ENCODE results near the gene ARHGAP45.
A peak's percentile ranks its signal among the peaks of the same experiment; 100 is the strongest.

ARHGAP45 gene

DNA sequence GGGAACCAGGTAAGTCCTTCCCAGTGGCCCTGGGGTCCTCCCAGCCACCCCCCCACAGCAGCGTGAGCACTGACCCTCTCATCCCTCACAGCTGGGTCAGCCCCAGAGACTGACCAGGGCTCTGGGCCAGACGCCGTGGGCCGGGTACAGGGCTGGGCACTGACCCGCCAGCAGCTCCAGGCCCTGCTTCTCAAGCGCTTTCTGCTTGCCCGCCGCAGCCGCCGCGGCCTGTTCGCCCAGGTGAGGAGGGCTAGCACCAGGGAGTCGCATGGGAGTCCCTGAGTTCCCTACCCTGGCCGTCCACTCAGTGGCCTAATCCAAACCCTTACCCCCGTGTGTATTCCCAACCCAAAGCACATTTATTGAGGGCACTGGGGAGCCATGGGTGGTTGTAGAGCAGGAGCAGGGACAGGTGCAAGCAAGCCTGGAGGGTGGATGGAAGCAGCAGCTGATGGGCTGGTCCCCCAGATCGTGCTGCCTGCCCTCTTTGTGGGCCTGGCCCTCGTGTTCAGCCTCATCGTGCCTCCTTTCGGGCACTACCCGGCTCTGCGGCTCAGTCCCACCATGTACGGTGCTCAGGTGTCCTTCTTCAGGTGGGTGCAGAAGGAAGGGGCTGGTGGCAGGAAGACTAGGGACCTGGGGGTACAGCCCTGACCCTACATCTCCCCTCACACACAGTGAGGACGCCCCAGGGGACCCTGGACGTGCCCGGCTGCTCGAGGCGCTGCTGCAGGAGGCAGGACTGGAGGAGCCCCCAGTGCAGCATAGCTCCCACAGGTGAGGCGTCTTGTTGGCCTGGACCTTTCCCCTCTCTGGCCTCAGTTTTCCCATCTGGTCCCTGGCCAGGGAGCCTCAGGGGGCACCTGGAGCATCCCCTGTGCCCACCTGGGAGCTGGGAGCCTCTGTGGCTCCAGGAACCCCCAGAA, 12.6 kb upstream of the ARHGAP45 start:
- no peak for DNase-seq

- no peak for DNase-seq
Observed at GRCh38 chr19:1055028-1055425, 11.9 kb upstream of the ARHGAP45 start.

DNA sequence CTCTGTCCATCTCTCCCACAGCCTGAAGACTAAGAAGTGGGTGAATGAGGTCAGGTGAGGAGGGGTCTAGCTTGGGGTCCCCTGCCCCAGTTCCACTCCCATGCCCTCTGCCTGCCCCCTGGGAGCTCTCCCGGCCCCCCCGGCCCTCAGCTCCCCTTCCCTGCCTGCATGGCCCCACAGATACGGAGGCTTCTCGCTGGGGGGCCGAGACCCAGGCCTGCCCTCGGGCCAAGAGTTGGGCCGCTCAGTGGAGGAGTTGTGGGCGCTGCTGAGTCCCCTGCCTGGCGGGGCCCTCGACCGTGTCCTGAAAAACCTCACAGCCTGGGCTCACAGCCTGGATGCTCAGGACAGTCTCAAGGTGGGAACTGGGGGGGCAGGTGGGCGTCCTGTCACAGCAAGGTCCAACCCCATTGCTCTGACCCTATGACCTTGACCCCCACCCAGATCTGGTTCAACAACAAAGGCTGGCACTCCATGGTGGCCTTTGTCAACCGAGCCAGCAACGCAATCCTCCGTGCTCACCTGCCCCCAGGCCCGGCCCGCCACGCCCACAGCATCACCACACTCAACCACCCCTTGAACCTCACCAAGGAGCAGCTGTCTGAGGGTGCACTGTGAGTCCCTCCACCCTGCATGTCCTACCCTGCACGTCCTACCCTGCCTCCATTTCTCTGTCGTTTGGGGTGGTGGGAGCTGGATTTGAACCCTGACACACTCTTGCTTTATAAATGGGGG, 10.9 kb upstream of the ARHGAP45 start:
- DNase-seq = no peak

DNA sequence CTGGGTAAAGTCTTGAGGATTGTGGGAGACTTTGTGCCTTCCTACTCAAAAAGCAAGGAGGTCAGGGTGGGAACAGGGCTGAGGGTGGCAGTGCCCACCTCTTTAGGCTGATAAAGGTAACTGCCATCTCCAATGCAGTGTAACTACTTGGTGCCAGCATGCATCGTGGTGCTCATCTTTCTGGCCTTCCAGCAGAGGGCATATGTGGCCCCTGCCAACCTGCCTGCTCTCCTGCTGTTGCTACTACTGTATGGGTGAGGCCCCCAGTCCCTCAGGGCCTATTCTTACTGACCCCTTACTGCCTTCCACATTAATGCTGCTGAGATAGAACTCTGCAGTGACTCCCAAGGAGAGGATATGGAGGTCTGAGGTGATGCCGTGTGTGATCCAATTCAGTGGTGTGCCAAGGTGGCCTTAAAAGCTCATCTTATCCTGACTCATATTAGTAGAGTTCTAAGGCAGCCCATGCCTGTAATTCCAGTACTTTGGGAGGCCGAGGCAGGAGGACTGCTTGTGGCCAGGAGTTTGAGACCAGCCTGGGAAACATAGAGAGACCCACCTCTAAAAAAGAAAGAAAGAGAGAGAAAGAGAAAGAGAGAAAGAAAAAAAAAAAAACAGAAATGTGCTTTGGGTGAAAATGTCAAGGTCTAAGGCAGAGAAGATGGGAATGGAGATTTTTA, 9.7 kb upstream of the ARHGAP45 start:
- peak in 1 of 2 experiments; percentile 25 for DNase-seq

- DNase-seq = no peak
Observed at GRCh38 chr19:1058112-1058511, 8.9 kb upstream of the ARHGAP45 start.

DNA sequence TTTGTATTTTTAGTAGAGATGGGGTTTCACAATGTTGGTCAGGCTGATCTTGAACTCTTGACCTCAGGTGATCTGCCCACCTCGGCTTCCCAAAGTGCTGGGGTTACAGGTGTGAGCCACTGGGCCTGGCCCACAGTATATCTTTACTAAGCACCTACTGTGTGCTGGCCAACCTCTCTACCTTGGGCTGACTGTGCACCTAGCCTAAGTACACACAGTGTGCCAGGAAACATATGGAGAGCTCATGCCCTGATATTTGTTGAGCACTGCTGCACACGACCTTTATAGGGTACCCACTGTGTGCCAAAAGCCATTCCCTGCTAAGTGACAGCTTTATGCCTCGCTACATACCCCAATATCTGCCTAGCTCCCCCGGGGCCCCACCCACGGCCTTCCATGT, 6.3 kb upstream of the ARHGAP45 start:
- DNase-seq = no peak

DNA sequence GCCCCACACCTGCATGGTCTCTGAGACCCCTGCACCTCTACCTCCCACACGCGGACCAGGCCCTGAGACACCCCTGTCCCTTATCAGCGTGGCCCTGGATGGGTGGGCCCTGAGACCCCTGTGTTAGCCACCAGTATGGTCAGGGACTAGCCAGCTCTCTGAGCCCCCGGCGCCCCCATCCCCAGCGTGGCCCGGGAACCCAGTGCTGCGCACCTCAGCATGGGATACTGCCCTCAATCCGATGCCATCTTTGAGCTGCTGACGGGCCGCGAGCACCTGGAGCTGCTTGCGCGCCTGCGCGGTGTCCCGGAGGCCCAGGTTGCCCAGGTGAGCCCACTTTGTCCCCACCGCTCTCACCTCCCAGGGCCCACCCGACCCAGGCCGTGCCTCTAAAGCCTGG, 5.0 kb upstream of the ARHGAP45 start:
- no peak for DNase-seq

- DNase-seq = no peak
Observed at GRCh38 chr19:1062387-1063029, 4.5 kb upstream of the ARHGAP45 start.

GRCh38 chr19:1063030-1063908, 3.7 kb upstream of the ARHGAP45 start:
- no peak for DNase-seq

GRCh38 chr19:1063909-1064660, 2.9 kb upstream of the ARHGAP45 start:
- no peak for DNase-seq

GRCh38 chr19:1064661-1065605, 2.0 kb upstream of the ARHGAP45 start:
- peak; percentile 25 to 58 for DNase-seq

DNA sequence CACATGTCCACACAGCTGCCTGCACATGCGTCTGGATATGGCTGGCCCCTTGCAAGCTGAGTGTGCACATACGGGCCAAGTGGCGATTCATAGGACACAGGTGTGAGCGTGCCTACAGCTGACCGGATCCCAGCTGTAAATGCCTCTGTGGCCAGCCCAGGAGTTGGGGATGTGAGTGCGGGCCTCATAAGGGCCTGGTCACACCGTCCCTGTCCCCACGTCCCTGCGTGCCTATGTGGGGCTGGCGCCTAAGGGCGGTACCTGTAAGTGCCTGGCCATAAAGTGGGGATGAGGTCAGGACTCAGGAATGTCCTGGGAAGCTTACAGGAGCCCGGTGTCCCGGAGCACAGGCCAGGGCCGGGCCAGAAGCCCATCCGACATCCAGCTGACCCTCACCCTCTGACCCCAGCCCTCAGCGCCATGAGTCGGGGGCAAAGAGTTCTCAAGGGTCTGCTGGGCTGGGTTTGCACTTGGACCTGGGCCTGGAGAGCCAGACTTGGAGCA, 1.3 kb upstream of the ARHGAP45 start:
- DNase-seq = no peak

DNA sequence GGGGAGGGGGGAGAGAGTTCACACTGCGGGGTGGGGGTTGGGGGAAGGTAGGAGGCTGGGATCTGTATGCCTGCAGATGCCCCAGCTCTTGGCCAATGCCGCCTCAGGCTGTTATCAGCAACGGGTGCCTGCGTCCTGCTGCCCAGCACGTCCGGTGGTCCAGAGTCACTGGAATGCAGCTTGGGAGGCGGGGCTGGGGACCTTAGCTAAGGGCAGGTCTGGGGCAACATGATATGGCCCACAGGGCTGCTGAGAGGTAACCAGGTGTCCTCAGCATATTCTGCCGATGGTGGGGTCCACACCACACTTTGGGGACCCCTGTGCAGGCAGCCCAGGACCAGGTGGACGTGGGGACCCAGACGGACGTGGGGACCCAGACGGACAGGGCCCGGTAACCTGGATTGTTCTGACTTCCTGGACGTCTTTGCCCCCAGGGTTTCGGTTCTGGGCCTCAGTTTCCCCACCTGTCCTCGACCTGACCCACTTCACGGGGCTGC, 668 bp upstream of the ARHGAP45 start:
- DNase-seq = no peak

DNA sequence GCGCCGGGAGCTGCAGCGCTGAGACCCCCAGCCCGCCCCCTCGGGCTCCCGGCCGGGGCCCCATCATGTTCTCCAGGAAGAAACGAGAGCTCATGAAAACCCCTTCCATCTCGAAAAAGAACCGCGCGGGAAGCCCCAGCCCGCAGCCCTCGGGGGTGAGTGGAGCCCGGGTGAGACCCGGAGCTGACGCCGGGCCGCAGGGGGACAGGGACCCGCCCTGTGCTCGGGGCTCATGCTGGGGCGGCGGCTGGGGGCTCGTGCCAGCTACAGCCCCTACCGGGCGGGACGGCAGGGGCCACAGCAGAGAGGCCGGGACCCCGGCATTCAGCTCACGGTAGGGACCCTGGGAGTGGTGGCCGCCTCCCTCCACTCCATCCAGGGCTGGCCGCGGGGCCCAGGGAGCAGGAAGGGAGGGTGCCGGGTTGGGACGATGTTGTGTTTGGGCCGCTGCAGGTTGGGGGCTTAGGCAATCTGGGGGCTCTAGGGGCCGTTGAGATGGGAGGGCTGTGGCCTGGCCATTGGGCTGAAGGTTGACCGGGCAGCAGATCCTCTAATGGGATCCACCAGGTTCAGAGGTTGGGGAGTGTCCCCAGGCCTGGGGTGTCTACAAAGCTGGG, 482 bp downstream of the ARHGAP45 start:
- DNase-seq = no peak

- no peak for DNase-seq
Observed at GRCh38 chr19:1068009-1069001, 1.3 kb downstream of the ARHGAP45 start.

DNA sequence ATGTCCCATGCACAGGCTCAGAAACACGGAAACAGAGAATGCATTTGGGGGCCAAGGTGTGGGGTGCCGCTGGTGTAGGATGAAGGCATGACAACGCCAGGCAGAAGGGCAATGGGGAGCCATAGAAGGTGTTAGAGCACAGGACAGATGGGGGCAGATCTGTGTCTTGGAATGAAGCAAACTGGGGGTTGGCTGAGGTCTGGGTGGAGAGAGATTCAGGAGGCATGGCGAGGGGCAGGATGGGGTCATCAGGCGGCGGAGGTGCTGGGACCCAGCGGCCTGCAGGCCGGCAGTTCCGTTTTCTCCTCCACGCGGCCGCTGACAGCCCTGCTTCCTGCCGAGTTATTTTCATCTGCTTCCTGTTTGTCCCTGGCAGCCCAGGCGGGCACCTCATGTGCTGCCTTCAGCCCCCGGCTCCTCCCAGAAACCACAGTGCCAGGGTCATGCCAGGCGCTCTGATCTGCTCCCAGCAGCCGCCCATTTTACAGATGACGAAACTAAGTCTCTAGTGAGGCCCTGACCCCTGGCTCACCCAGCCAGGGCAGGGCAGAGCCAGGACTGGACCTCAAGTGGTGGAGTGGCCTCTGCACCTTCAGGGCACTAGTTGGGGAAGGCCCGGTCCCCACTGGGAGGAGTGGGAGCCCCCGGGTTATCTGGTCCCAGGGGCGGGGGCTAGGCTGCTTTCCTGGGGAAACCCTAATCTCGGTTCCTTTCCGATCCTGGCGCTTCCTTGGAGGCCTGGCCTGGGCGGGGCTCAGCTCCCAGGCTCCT, 2.2 kb downstream of the ARHGAP45 start:
- DNase-seq = no peak

GRCh38 chr19:1070576-1070930, 3.6 kb downstream of the ARHGAP45 start:
- no peak for DNase-seq
